ENCODE data around the gene PPP2R5B. TPM values are rescaled to one million over a fixed set of nuclear protein-coding genes. Genes with fewer than 3 reads are reported as not detected.
"Not testable (repeated sequence)": the region's sequence is repeated elsewhere in the genome, so short reads cannot be mapped to it uniquely, and the experiment has no call there.

PPP2R5B gene
- polyA plus RNA-seq, 4 donors, result 13.2 to 20.8 (median 17.4) TPM

GRCh38 chr11:64969209-64969608 lies 44.7 kb downstream of the PPP2R5B start:
- no peak for DNase-seq (ENCODE audit: low read depth in 4 of 4, low spot score in 3 of 4)

GRCh38 chr11:64970731-64971151 lies 46.3 kb downstream of the PPP2R5B start:
- DNase-seq (ENCODE audit: low read depth in 4 of 4, low spot score in 3 of 4), result no peak

GRCh38 chr11:64971421-64972233 lies 47.1 kb downstream of the PPP2R5B start, which contains the start of gene MAJIN:
Gene MAJIN, minus strand, starts transcription at chr11:64972108. Its CDS starts 12,703 bp downstream, at chr11:64959405.
- peak; percentile 76 to 79 (median 78) for DNase-seq (ENCODE audit: low read depth in 4 of 4, low spot score in 3 of 4)

- no peak for DNase-seq (ENCODE audit: low read depth in 4 of 4, low spot score in 3 of 4)
Measured at GRCh38 chr11:64974124-64974523, 49.6 kb downstream of the PPP2R5B start.

GRCh38 chr11:64976651-64977050 lies 52.2 kb downstream of the PPP2R5B start:
- no peak for DNase-seq (ENCODE audit: low read depth in 4 of 4, low spot score in 3 of 4)

GRCh38 chr11:64983339-64983738 lies 58.9 kb downstream of the PPP2R5B start:
- DNase-seq (ENCODE audit: low read depth in 4 of 4, low spot score in 3 of 4), result not testable (repeated sequence)

Other genes starting within 250 kb of the PPP2R5B start
- 10 to 100 TPM; 15.1 to 55.2 (median 18.8) TPM for gene NRXN2, start 201.5 kb upstream of the PPP2R5B start, polyA plus RNA-seq (ENCODE audit: insufficient read length in 4 of 4)
- gene RASGRP2, start 180.5 kb upstream of the PPP2R5B start, polyA plus RNA-seq (ENCODE audit: insufficient read length in 4 of 4), result 1 to 10 TPM; 4.1 to 7.7 (median 6.3) TPM
- 10 to 100 TPM in 1 of 4 donors, 1 to 10 TPM in 3; 1.3 to 11.9 (median 2.4) TPM for gene PYGM, start 164.7 kb upstream of the PPP2R5B start, polyA plus RNA-seq (ENCODE audit: insufficient read length in 4 of 4)
- 100 to 1,000 TPM; 299 to 439 (median 376) TPM for gene SF1, start 146.1 kb upstream of the PPP2R5B start, polyA plus RNA-seq (ENCODE audit: insufficient read length in 4 of 4)
- 10 to 100 TPM; 12.9 to 27.7 (median 18.1) TPM for gene MAP4K2, start 121.5 kb upstream of the PPP2R5B start, polyA plus RNA-seq (ENCODE audit: insufficient read length in 4 of 4)
- 10 to 100 TPM; 31.4 to 50.8 (median 36.5) TPM for gene MEN1, start 114.1 kb upstream of the PPP2R5B start, polyA plus RNA-seq (ENCODE audit: insufficient read length in 4 of 4)
- gene CDC42BPG, start 80.0 kb upstream of the PPP2R5B start, polyA plus RNA-seq (ENCODE audit: insufficient read length in 4 of 4), result 1 to 10 TPM in 3 of 4 donors, under 1 TPM in 1; 0.97 to 10.0 (median 4.9) TPM
- gene EHD1, start 46.1 kb upstream of the PPP2R5B start, polyA plus RNA-seq (ENCODE audit: insufficient read length in 4 of 4), result 10 to 100 TPM; 48.7 to 68.8 (median 58.5) TPM
- 10 to 100 TPM; 12.9 to 26.0 (median 15.6) TPM for gene ATG2A, start 7.5 kb upstream of the PPP2R5B start, polyA plus RNA-seq (ENCODE audit: insufficient read length in 4 of 4)
- 1 to 10 TPM; 1.6 to 3.5 (median 2.4) TPM for gene GPHA2, start 11.2 kb downstream of the PPP2R5B start, polyA plus RNA-seq (ENCODE audit: insufficient read length in 4 of 4)
- 1 to 10 TPM in 1 of 4 donors, under 1 TPM in 2, not detected in 1; 0.53 to 1.3 (median 0.92) TPM for gene MAJIN, start 47.4 kb downstream of the PPP2R5B start, polyA plus RNA-seq (ENCODE audit: insufficient read length in 4 of 4)
- 1 to 10 TPM; 2.3 to 2.9 (median 2.6) TPM for gene BATF2, start 72.3 kb downstream of the PPP2R5B start, polyA plus RNA-seq (ENCODE audit: insufficient read length in 4 of 4)
- 10 to 100 TPM; 54.6 to 74.5 (median 63.5) TPM for gene ARL2, start 89.5 kb downstream of the PPP2R5B start, polyA plus RNA-seq (ENCODE audit: insufficient read length in 4 of 4)
- 10 to 100 TPM; 25.3 to 32.4 (median 28.6) TPM for gene SNX15, start 102.8 kb downstream of the PPP2R5B start, polyA plus RNA-seq (ENCODE audit: insufficient read length in 4 of 4)
- gene SAC3D1, start 116.5 kb downstream of the PPP2R5B start, polyA plus RNA-seq (ENCODE audit: insufficient read length in 4 of 4), result 10 to 100 TPM; 10.6 to 19.5 (median 11.3) TPM
- 10 to 100 TPM; 11.6 to 28.5 (median 12.6) TPM for gene NAALADL1, start 133.9 kb downstream of the PPP2R5B start, polyA plus RNA-seq (ENCODE audit: insufficient read length in 4 of 4)
- gene CDCA5, start 159.4 kb downstream of the PPP2R5B start, polyA plus RNA-seq (ENCODE audit: insufficient read length in 4 of 4), result 10 to 100 TPM; 15.7 to 20.1 (median 18.0) TPM
- 10 to 100 TPM; 26.2 to 36.5 (median 31.0) TPM for gene ZFPL1, start 159.5 kb downstream of the PPP2R5B start, polyA plus RNA-seq (ENCODE audit: insufficient read length in 4 of 4)
- gene VPS51, start 171.5 kb downstream of the PPP2R5B start, polyA plus RNA-seq (ENCODE audit: insufficient read length in 4 of 4), result 100 to 1,000 TPM in 2 of 4 donors, 10 to 100 TPM in 2; 87.3 to 152 (median 103) TPM
- gene TM7SF2, start 187.2 kb downstream of the PPP2R5B start, polyA plus RNA-seq (ENCODE audit: insufficient read length in 4 of 4), result 10 to 100 TPM; 17.7 to 97.1 (median 70.3) TPM
- gene ZNHIT2, start 193.0 kb downstream of the PPP2R5B start, polyA plus RNA-seq (ENCODE audit: insufficient read length in 4 of 4), result 10 to 100 TPM in 1 of 4 donors, 1 to 10 TPM in 3; 3.8 to 11.1 (median 5.9) TPM
- gene FAU, start 197.4 kb downstream of the PPP2R5B start, polyA plus RNA-seq (ENCODE audit: insufficient read length in 4 of 4), result 100 to 1,000 TPM; 557 to 830 (median 587) TPM
- gene MRPL49, start 197.6 kb downstream of the PPP2R5B start, polyA plus RNA-seq (ENCODE audit: insufficient read length in 4 of 4), result 10 to 100 TPM; 36.9 to 59.1 (median 56.3) TPM
- gene SYVN1, start 209.8 kb downstream of the PPP2R5B start, polyA plus RNA-seq (ENCODE audit: insufficient read length in 4 of 4), result 10 to 100 TPM; 44.0 to 62.7 (median 55.2) TPM
- not detected for gene SPDYC, start 245.5 kb downstream of the PPP2R5B start, polyA plus RNA-seq (ENCODE audit: insufficient read length in 4 of 4)

Measured in left renal pelvis (tissue), 4 donors.